ENCODE measurements around the gene MAP1B.

- TF ChIP-seq POLR2A (IDR thresholded peaks at IDR 0.05), result no peak
- no peak for TF ChIP-seq CTCF (IDR thresholded peaks at IDR 0.05)
- TF ChIP-seq POLR2AphosphoS5 (IDR thresholded peaks at IDR 0.05), result no peak
Observed at GRCh38 chr5:72067682-72068470, 39.4 kb upstream of the MAP1B start.
